NCI-H1694 (cell line): ENCODE measurements around the gene ZNF501.

ENCODE experiments used
- DNase-seq: peaks from one replicate; lab custom pipeline; 2025; lab: John Stamatoyannopoulos, UW

The ZNF501 gene

DNA sequence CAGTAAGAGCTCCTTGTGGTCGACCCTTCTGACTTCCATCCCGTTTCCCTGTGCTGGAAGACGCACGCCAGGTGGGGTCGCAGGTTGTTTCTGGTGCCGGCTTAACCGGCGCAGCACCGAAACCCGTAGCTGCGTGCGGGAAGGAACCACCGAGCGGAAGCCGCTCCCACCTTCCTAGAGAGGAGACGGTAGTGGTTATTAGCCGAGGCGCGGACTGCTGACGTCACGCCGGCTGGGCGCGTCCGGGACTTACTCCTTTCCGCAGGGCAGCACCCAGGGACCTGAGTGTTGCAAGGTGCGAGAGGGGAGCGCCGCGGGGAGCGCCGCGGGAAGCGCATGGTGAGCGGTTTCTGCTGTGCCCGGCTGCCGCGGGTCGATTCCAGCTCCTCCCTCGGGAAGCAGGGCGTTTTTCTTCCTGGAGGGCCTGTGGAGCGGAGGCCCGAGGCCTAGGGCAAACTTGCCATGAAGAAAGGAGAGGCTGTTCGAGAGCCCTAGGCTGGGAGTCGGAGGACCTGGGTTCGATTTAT, at the start of gene ZNF501:
Gene ZNF501, plus strand, starts transcription at position 252 of the 527 bp plus-strand sequence. CDS start 4,787 bp downstream, outside the sequence.
- peak; percentile 38 for DNase-seq

DNA sequence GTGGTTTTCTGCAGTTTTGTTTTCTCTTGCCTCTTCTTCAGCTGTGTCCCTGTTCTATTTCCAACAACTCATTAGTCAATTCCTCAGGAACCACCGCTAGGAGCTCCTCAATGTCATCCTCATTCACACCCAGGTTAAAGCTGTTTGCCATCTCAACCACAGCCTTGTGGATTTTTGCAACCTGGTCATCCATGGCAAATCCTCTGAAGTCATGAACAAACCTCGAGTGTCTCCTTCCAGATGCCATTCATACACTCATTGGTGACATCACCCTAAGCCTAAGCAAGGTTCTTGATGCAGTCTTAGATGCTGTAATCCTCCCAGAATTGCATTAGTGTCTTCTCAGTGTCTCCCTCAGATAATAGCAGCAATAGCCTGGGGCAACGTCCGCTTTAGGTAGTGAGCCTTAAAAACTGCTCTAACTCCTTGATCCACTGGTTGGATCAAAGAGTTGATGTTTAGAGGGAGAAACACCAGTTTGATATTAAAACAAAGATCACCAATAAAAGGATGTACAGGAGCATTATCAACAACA, 48.4 kb upstream of the ZNF501 start:
- no peak for DNase-seq

DNA sequence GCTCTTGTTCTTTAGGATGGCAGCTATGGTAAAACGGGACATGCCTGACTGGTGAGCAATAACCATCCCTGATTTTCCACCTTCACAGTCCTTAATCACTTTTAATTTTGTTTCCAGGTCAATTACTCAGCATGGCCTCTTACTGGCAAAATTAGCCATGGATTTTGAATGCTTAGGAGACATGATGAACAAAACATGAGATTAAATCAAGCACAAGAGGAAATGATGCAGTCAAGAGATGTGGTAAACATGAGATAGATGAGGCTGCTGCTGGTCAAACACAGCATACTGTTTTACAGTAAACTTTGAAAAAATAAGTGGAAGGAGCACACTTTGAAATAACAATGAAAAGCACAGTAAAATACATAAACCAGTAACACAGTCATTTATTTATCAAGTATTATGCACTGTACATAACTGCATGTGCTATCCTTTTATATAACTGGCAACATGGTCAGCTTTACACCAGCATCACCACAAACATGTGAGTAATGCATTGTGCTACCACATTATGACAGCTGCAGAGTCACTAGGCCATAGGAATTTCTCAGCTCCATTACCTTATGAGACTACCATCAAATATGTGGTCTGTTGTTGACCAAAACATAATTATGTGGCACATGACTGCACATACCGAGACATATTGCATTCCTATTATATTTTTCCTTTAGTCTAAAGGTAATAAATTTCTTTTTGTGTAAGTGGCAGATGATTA, 47.1 kb upstream of the ZNF501 start:
- no peak for DNase-seq

DNA sequence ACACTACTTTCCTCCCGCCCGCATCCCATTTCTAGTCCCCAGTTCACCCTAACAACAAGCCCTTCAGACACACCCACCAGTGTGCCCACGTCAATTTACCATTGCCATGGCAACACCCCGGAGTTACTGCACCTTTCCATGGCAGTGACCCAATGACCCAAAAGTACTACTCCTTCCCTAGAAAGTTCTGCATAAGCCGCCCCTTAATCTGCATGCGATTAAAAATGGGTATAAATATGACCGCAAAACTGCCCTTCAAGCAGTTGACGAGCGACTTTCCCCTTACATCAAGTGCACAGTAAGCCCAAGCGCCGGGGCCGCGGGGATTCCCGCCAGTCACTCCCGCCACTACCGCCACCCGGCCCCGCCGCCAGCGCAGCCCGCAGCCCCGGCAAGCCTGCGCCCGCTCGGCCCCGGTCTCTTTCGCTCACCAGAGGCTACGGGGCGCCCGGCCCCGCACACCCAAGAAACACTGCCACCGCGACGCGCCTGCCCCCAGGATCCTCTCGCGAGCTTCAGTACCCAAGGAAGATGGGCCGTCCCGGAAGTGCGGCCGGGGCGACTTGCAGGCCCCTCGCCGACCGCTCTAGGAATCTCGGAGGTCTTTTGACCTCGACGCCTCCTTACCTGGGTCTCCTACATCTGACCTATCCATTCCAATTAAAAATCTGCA, 44.2 kb upstream of the ZNF501 start:
- no peak for DNase-seq

DNA sequence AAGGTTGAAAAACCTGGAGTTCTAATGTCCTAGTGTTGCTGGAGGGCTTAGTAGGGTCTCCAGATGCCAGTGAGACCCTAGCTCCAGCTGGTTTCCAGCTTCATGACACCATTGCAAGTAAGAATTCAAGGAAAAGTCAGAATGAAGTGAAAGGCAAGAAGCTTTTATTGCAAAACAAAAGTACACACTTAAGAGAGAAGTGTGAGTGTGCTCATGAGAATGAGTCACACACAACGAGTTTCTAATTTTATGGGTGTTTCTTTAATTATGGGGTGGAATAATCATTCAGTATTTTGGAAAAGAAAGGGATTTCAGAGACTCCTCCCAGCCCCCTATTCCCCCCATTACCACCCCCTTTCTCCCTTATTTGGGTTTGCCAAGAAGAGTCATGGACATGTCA, 41.5 kb upstream of the ZNF501 start:
- no peak for DNase-seq

DNA sequence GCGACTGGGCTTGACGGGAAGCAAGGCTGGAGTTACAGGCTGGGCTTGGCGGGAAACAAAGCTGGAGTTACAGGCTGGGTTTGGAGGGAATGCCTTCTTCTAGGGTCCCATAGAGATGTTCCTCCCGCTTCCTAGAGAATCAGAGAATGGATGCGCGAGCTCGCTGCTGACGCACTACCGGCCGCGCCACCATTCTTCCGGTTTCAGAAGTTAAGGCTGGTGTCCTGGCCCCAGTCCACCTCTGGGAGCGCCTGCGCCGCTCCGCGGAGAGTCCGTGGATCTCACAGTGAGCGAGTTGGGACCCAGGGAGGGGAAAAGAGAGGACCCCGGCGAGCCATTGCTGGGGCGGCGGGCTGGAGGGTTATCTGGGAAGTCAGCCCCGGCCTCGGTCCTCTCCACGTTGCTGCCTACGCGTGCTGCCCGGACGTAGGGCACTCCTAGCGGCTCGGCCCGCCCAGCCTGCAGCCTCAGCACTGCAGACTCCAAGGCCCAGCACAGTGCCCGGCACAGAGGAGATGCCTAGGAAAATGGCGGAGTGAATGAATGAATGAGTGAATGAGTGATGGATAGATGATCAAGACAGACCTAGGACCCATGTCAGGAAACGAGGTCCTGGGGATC, 16.9 kb upstream of the ZNF501 start, which contains the start of gene ZNF502:
Gene ZNF502, plus strand, starts transcription at position 206 of the 621 bp plus-strand sequence. CDS start 7,602 bp downstream, outside the sequence.
- DNase-seq: peak; percentile 6

DNA sequence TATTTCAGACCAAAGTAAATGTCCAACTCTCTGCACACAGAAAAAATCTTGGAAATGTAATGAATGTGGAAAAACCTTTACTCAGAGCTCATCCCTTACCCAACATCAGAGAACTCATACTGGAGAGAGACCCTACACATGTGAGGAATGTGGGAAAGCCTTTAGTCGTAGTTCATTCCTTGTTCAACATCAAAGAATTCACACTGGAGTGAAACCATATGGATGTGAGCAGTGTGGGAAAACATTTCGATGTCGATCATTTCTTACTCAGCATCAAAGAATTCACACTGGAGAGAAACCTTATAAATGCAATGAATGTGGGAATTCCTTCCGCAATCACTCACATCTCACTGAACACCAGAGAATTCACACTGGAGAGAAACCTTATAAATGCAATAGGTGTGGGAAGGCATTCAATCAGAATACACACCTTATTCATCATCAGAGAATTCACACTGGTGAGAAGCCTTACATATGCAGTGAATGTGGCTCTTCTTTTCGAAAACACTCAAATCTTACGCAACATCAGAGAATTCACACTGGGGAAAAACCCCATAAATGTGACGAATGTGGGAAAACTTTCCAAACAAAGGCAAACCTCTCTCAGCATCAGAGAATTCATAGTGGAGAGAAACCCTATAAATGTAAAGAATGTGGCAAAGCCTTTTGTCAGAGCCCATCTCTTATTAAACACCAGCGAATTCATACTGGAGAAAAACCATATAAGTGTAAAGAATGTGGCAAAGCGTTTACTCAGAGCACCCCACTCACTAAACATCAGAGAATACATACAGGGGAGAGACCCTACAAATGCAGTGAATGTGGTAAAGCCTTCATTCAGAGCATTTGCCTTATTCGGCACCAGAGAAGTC, 8.0 kb upstream of the ZNF501 start:
- no peak for DNase-seq

DNA sequence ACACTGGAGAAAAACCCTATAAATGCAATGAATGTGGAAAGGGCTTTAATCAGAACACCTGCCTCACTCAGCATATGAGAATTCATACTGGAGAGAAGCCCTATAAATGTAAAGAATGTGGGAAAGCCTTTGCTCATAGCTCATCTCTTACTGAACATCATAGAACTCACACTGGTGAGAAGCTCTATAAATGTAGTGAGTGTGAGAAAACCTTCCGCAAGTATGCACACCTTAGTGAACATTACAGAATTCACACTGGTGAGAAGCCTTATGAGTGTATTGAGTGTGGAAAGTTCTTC, 7.4 kb upstream of the ZNF501 start:
- DNase-seq: no peak

DNA sequence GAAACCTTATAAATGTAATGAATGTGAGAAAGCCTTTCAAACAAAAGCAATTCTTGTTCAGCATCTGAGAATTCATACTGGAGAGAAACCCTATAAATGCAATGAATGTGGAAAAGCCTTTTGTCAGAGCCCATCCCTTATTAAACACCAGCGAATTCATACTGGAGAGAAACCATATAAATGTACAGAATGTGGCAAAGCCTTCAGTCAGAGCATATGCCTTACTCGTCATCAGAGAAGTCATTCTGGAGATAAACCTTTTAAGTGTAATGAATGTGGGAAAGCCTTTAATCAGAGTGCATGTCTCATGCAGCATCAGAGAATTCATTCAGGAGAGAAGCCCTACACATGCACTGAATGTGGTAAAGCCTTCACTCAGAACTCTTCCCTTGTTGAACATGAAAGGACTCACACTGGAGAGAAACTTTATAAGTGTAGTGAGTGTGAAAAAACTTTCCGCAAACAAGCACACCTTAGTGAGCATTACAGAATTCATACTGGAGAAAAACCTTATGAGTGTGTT, 5.3 kb downstream of the ZNF501 start:
- no peak for DNase-seq

DNA sequence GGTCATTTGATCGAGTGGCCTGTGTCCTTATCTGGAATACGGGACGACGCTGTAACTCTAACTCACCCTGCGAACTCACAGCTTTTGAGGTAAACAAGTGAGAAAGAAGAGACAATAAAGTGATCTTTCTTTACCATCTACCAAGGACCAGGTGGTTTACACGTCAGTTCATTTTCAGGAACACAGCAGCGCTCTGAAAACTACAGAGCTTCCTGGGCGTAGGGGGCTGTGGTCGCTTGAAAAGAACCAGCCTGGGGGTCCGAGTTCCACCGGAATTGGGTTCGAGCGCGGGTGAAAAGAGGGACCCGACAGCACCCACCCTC, 31.6 kb downstream of the ZNF501 start:
- DNase-seq: no peak

DNA sequence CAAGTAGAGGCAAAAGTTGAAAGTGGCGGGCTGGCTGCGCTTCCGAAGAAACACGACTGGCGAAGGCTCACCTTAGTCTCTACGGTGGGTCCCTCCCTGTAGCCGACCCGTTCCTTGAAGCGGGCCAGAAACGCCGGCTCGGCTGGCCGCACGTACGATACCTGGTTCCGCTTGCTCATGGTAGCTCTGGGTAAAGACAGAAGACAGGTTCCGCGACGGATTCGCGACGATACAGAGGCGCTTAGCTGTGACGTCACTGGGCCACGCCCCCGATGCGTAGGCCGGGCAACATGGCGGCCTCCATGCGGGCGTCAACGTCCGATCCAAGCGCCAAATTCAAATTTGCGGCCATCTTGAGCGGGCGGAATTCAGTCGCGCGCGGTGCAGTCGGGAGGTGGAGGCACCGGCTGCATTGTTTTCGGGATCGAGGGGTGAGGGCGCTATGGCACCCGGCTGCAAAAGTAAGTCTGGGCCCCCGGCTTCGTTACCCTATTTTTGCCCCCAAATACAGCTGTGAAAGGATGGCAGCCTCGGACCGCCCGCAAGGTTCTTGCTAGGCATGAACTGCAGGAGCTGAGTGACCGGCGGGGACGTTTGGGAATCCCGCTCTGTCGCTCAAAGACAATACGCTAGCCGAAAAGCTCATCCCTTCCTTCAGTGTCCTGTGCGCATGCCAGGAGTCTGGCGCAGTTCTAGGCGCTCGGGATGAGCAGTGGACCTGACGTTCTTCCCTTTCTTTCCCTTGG, 32.2 kb downstream of the ZNF501 start, which contains the start of the genes KIAA1143 and KIF15:
Gene KIAA1143, minus strand, starts transcription at position 196 of the 746 bp plus-strand sequence. Its CDS starts 17 bp downstream, at position 179.
Gene KIF15, plus strand, starts transcription at position 371 of the 746 bp plus-strand sequence. Its CDS starts 72 bp downstream, at position 443.
- peak; percentile 55 for DNase-seq

DNA sequence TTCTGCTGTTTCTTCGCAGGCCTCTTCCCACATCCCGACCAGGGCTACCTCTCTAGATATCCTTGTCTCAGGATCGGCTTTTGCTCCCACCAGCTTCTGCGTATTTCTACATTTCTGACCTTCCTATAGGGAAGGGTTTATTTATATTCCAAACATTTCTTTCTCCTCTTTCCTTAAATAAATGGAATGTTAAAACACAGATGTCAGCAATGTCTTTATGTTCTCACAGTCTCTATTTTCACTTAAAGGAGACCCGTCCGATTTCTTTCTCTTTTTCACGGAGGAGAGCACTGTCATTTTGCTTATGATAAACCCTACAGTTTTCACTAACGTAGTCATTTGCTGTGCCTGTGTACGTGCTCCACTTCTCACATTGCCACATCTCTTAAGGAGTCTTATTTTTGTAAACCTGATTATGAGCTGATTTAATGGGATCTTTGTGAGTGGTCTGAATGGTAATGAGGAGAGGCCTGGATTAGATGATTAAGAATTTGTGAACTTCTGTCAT, 32.8 kb downstream of the ZNF501 start:
- no peak for DNase-seq

DNA sequence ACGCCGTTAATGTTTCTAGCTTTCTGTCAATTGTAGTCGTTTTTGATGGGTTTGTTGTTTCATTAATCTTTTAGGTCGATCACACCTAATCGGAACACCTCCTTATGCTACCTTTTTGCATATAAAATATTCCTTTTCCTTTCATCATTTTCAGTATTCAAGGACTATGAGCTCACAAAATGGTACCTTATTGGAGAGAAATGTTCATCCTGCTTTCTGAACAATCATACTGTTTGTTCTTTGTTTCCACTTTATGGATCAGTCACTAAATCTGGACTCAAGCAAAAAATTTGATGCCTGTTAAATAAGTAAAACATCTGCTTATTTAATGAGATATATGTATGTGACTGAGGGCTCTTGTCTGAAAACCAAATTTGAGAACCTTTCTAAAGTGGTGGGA, 33.3 kb downstream of the ZNF501 start:
- no peak for DNase-seq

DNA sequence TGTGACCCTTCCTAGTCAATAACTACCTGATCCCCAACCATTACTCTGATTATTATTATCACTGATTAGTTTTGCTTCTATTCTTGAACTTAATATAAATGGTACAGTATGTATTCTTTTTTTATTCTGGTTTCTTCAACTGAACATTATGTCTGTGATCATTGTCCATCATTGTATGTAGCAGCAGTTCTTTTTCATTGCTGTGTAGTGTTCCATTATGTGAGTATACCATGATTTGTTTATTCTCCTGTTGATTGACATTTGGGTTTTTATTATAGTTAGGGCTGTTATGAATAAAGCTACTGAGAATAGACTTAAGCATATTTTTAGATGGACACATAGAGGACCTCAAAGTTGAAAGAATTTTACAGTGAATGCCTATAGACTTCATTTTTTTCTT, 34.8 kb downstream of the ZNF501 start:
- DNase-seq: no peak

DNA sequence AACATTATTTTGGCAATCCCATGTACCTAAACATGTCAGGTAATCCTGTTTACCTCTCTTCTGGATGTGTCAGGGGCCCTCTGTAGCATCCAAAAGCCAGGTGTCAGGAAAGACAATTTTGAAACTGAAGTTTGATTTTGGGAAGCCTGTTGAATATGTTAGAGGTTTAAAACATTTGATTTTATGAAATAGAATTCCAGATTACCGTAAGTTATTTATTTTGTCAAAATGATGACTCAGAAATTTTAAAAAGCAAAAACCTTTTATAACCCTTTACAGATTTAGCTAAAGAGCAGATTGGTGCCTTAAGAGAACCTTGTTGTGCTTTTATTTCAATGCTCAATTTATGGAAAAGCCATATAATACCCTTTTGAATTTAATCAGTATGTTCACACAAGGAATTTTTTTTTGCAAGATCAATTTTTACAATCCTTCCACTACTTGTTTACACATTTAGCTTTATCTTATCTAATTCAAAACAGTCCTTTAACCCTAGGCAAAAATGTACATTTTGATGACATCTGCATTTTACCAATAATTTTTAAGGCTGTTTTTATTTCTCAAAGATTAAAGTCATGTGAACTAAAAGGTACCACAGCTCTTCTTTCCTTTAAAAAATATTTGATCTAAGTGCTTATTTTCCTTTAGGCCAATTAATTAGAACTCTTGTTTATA, 42.1 kb downstream of the ZNF501 start:
- no peak for DNase-seq

DNA sequence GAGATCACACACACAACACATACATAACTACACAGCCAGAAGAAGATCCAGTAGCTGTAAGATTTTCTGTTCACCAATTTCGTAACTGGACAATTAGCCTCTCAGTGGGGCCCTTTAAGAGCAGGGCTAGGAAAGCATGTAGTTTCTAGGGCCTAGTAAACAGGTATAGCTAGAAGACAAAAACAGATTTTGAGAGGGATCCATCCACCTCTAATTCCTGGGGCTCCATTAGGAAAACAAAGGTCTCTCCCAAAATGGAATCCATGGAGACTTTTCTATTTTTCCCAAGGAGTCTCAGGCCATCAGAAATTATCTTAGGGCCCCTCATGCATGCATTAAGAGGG, 42.6 kb downstream of the ZNF501 start:
- DNase-seq: no peak

DNA sequence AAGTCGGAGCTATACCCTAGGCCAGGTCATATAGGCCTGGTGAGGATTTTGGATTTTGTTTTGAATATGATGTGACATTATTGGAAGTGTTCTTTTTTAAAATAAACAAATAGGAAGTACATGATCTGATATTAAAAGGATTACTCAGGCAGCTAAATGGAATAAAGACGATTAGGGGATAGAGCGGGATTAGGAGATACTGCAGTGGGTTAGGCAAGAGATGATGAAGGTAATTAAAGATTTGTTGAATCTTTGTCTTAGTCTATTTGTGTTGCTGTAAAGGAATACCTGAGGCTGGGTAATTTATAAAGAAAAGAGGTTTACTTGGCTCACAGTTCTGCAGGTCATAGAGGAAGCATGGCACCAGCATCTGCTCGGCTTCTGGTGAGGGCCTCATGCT, 53.5 kb downstream of the ZNF501 start:
- no peak for DNase-seq
